Measurements from ENCODE around the gene CILP2. TPM values are rescaled to one million over a fixed set of nuclear protein-coding genes. Genes with fewer than 3 reads are reported as not detected.

The CILP2 gene, protein sequence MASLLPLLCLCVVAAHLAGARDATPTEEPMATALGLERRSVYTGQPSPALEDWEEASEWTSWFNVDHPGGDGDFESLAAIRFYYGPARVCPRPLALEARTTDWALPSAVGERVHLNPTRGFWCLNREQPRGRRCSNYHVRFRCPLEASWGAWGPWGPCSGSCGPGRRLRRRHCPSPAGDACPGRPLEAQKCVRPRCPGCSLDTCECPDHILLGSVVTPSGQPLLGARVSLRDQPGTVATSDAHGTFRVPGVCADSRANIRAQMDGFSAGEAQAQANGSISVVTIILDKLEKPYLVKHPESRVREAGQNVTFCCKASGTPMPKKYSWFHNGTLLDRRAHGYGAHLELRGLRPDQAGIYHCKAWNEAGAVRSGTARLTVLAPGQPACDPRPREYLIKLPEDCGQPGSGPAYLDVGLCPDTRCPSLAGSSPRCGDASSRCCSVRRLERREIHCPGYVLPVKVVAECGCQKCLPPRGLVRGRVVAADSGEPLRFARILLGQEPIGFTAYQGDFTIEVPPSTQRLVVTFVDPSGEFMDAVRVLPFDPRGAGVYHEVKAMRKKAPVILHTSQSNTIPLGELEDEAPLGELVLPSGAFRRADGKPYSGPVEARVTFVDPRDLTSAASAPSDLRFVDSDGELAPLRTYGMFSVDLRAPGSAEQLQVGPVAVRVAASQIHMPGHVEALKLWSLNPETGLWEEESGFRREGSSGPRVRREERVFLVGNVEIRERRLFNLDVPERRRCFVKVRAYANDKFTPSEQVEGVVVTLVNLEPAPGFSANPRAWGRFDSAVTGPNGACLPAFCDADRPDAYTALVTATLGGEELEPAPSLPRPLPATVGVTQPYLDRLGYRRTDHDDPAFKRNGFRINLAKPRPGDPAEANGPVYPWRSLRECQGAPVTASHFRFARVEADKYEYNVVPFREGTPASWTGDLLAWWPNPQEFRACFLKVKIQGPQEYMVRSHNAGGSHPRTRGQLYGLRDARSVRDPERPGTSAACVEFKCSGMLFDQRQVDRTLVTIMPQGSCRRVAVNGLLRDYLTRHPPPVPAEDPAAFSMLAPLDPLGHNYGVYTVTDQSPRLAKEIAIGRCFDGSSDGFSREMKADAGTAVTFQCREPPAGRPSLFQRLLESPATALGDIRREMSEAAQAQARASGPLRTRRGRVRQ
- total RNA-seq: 0.05 and 0.07 TPM in 2 replicates

DNA sequence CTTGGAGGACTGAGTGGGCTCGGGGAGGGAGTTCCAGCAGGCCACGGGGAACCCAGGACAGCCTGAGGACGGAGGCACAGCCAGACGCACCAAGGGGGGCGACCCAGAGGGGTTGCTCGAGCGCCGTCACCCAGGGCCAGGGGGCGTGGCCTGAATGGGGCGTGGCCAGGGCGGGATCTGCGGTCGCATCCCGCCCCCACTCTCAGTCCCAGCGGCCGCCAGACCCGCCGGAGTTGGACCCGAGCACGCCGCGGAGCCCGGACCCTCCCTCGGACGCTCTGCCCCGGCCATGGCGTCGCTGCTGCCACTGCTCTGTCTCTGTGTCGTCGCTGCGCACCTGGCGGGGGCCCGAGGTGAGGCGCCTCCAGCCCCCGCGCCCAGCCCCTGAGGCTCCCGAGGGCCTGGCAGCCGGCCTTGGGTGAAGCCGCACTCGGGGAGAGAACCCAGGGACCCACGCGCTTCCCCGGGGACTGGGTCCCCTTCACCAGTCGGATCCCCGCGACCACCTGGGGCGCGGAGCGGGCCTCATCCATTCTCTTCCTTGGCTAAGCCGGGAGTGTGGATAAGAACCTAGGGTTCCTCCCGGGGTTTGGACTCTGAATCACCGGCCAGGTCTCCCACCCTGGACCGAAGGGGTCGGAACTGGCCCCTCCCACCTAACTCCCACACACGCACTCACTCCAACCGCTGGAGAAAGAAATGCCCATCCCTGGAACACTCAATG, at the start of gene CILP2:
CILP2 (plus strand) TSS at position 205 of the 724 bp plus-strand sequence; CDS start at position 290, 85 bp downstream.

DNA sequence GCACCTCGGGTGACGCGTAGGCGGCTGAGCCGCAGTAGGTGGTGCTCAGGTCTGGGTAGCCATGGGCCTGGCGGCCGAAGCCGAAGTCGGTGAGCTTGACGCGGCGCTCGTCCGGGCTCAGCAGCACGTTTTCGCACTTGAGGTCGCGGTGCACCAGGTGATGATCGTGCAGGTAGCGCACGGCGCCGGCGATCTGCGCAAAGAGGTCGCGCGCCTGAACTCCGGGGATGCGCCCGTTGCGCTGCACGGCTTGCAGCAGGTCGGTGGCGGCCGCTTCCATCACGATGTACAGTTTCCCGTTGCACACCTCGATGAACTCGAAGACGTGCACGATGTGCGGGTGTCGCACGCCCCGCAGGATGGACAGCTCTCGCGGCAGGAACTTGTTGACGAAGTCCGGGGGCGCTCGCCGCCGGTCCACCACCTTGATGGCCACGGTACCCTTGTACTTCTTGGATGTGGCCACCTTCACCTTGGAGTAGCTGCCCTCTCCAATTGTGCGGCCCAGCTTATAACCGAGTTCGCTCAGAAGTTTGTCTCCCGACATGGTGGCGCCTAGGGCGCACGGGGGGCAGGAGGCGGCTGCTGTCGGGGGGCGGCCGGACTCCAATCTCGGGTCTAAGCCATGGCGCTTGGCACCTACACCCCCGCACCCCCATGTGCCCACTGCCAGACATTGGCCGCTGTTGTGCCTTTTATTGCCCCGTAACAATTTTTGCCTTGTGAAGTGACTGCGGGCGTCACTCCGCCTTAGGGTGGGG, 23.0 kb upstream of the CILP2 start, which contains the start of gene TSSK6:
TSSK6 (minus strand) TSS at position 668 of the 761 bp plus-strand sequence; CDS start at position 547, 121 bp downstream.

DNA sequence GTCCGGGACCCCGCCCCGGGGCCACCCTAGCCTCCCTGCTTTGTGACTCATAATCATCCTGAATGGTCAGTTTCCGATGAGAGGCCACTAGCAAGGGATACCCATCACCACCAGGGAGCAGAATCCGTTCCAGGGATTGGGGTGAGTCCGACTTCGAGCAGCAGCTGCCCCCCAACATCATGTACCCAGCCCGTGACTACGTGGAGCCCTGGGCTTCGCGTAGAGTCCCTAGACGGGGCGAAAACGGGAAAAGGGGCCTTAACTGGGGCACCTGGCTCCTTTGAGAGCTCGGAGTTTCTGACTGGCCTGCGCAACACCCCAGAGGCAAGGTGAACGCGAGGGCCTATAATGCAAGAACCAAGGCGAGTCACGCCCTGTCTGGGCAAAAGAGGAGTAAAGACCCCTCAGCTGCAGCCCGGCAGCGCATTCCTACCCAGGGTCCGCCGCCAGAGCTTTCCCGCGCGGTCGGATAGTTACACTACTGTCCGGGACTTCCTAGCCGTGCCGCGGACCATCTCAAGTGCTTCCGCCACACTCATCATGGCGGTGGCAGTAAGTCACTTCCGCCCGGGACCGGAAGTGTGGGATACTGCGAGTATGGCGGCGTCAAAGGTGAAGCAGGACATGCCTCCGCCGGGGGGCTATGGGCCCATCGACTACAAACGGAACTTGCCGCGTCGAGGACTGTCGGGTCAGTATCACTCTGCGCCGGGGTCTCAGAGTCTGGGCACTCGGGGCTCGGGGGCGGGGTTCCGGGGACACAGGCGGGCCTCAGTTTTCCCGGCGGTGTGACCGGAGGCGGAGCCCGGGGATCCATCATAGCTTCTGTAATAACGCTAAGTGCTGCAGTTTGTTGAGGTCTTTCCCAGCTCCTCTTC, 22.2 kb upstream of the CILP2 start, which contains the start of gene NDUFA13:
NDUFA13 (plus strand) TSS at position 584 of the 878 bp plus-strand sequence; CDS start at position 598, 14 bp downstream.

DNA sequence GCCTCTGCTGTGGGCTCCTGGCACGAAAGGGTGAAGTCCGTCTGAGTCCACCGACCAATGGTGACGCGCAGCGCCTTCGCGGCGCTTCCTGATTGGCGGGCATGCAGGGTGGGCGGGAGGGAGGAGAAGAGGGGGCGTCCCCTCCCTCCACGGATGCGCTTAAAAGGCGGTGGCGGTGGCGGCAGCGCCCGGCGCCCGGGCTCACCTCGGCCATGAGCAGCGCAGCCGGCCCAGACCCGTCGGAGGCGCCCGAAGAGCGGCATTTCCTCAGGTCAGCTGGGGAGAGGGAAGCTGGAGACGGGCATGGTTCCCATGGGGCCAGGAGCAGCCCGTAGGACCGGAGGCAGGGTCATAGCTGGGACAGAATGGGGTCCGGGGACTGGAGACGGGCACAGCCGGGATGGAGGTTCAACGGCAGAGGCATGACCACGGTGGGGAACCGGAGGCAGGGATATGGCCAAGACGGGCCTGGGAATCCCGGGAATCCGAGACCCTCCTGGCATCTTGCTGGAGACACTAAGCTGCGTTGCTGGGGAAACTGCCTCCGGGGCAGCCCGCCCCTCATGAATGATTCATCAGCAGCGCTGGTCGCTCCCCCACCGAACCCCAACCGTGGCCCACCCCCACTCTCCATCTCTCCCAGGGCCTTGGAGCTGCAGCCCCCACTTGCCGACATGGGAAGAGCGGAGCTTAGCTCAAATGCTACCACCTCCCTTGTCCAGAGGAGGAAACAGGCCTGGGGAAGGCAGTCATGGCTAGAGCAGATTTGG, 9.2 kb upstream of the CILP2 start, which contains the start of gene YJEFN3:
YJEFN3 (plus strand) TSS at position 191 of the 770 bp plus-strand sequence; CDS start at position 213, 22 bp downstream.

Other genes starting within 250 kb of the CILP2 start
- 17.6 and 28.6 TPM in 2 replicates for gene SUGP1, start 217.8 kb upstream of the CILP2 start, total RNA-seq
- 14.2 and 19.0 TPM in 2 replicates for gene MAU2, start 217.4 kb upstream of the CILP2 start, total RNA-seq
- 64.3 and 72.6 TPM in 2 replicates for gene GATAD2A, start 132.6 kb upstream of the CILP2 start, total RNA-seq
- gene TSSK6, start 22.7 kb upstream of the CILP2 start, total RNA-seq: 0.79 and 2.1 TPM in 2 replicates
- 155 and 202 TPM in 2 replicates for gene NDUFA13, start 22.0 kb upstream of the CILP2 start, total RNA-seq
- 0.28 TPM in 2 replicates for gene YJEFN3, start 9.4 kb upstream of the CILP2 start, total RNA-seq
- gene PBX4, start 80.4 kb downstream of the CILP2 start, total RNA-seq: 0.35 TPM in 1 of 2 replicates, not detected in the other
- gene LPAR2, start 90.0 kb downstream of the CILP2 start, total RNA-seq: 10.9 and 15.1 TPM in 2 replicates
- gene GMIP, start 105.4 kb downstream of the CILP2 start, total RNA-seq: 9.7 and 14.5 TPM in 2 replicates
- gene ATP13A1, start 125.4 kb downstream of the CILP2 start, total RNA-seq: 111 and 113 TPM in 2 replicates
- 2.7 and 5.1 TPM in 2 replicates for gene ZNF101, start 130.6 kb downstream of the CILP2 start, total RNA-seq
- 2.2 and 3.2 TPM in 2 replicates for gene ZNF14, start 194.8 kb downstream of the CILP2 start, total RNA-seq

All from airway epithelial cell (primary cell).